ENCODE results near the gene BACE2. TPM values are rescaled to one million over a fixed set of nuclear protein-coding genes. Genes with fewer than 3 reads are reported as not detected.

The BACE2 gene
- 100 to 1,000 TPM in 1 of 2 donors, 10 to 100 TPM in 1; 71.9 to 129 TPM for total RNA-seq

GRCh38 chr21:41167348-41168342 is at the start of gene BACE2:
Gene BACE2, plus strand, starts transcription at chr21:41168160. Its CDS starts 104 bp downstream, at chr21:41168264.
- H3K4me1 ChIP-seq (ENCODE audit: control insufficient read depth in 1 of 2, low read depth in 2 of 2): peaks cover 26 to 40% of the 10 kb centered on the region in 2 donors

GRCh38 chr21:41119901-41120300 is 48.1 kb upstream of the BACE2 start:
- no peak for ATAC-seq (ENCODE audit: insufficient number of reproducible peaks, low FRiP score, low read depth)
- no peaks in the 10 kb centered on the region for H3K36me3 ChIP-seq

More at GRCh38 chr21:41167348-41168342, at the start of gene BACE2:
- peak within 1 kb of the TSS; percentile 97 for H3K4me3 ChIP-seq
- H3K27me3 ChIP-seq (replicated peaks; ENCODE audit: insufficient read depth): no peaks in the 10 kb centered on the region
- TF ChIP-seq CTCF (IDR thresholded peaks at IDR 0.05): peak; percentile 62
- peak; percentile 79 for ATAC-seq (ENCODE audit: insufficient number of reproducible peaks, low FRiP score, low read depth)
- H3K27ac ChIP-seq: peak within 1 kb of the TSS; percentile 97 to 98
- peaks cover 4% of the 10 kb centered on the region for H3K36me3 ChIP-seq
- DNase-seq (ENCODE audit: low spot score): no peak
- no peaks in the 10 kb centered on the region for H3K9me3 ChIP-seq

DNA sequence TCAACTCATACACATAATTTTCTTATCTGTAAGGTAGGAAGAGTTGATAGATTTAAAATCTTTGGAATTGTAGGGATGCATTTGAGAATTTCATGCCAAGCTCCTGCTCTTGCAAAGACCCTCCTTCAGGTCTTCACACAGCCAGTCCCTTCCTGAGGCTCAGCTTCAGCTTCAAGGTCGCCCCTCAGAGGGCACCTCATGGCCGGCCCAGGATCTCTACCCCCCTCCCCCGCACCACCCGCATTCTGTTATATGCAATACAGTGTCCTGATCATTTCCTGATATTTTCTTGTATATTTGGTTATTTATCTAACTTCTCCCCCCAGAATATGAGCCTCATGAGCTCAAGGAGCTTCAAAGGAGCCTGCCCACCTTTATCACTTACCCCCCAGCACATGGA is 47.0 kb upstream of the BACE2 start:
- ATAC-seq (ENCODE audit: insufficient number of reproducible peaks, low FRiP score, low read depth): no peak
- no peaks in the 10 kb centered on the region for H3K36me3 ChIP-seq
- peaks cover 7 to 16% of the 10 kb centered on the region in 2 donors for H3K4me1 ChIP-seq (ENCODE audit: control insufficient read depth in 1 of 2, low read depth in 2 of 2)
- H3K4me3 ChIP-seq: no peak overlapping the region
- no peaks in the 10 kb centered on the region for H3K27me3 ChIP-seq (replicated peaks; ENCODE audit: insufficient read depth)
- no peaks in the 10 kb centered on the region for H3K9me3 ChIP-seq
- H3K27ac ChIP-seq: no peak overlapping the region
- no peak for DNase-seq (ENCODE audit: low spot score)
- no peak for TF ChIP-seq CTCF (IDR thresholded peaks at IDR 0.05)

More at GRCh38 chr21:41119901-41120300, 48.1 kb upstream of the BACE2 start:
- H3K27me3 ChIP-seq (replicated peaks; ENCODE audit: insufficient read depth): no peaks in the 10 kb centered on the region
- no peak overlapping the region for H3K27ac ChIP-seq
- H3K4me1 ChIP-seq (ENCODE audit: control insufficient read depth in 1 of 2, low read depth in 2 of 2): peaks cover 4 to 11% of the 10 kb centered on the region in 2 donors
- DNase-seq (ENCODE audit: low spot score): no peak
- no peak overlapping the region for H3K4me3 ChIP-seq
- no peaks in the 10 kb centered on the region for H3K9me3 ChIP-seq
- no peak for TF ChIP-seq CTCF (IDR thresholded peaks at IDR 0.05)

GRCh38 chr21:41121785-41122415 is 46.1 kb upstream of the BACE2 start:
- DNase-seq (ENCODE audit: low spot score) (peak; percentile 71), ATAC-seq (ENCODE audit: insufficient number of reproducible peaks, low FRiP score, low read depth) (no peak)
- H3K27ac ChIP-seq: no peak overlapping the region
- no peaks in the 10 kb centered on the region for H3K27me3 ChIP-seq (replicated peaks; ENCODE audit: insufficient read depth)
- peaks cover 7 to 16% of the 10 kb centered on the region in 2 donors for H3K4me1 ChIP-seq (ENCODE audit: control insufficient read depth in 1 of 2, low read depth in 2 of 2)
- no peaks in the 10 kb centered on the region for H3K36me3 ChIP-seq
- H3K4me3 ChIP-seq: no peak overlapping the region
- peak; percentile 93 for TF ChIP-seq CTCF (IDR thresholded peaks at IDR 0.05)
- no peaks in the 10 kb centered on the region for H3K9me3 ChIP-seq

- peak overlapping the region; percentile 61 for H3K4me3 ChIP-seq
Measured at GRCh38 chr21:41124641-41125201, 43.2 kb upstream of the BACE2 start.

More at GRCh38 chr21:41124641-41125201, 43.2 kb upstream of the BACE2 start:
- no peak for DNase-seq (ENCODE audit: low spot score)
- Histone ChIP-seq H3K27ac (peak overlapping the region; percentile 75 to 82), H3K9me3 (peaks cover 2% of the 10 kb centered on the region), H3K36me3 (no peaks in the 10 kb centered on the region), H3K4me1 (ENCODE audit: control insufficient read depth in 1 of 2, low read depth in 2 of 2) (peaks cover 7 to 16% of the 10 kb centered on the region in 2 donors), H3K27me3 (replicated peaks; ENCODE audit: insufficient read depth) (no peaks in the 10 kb centered on the region)
- peak; percentile 47 for ATAC-seq (ENCODE audit: insufficient number of reproducible peaks, low FRiP score, low read depth)
- TF ChIP-seq CTCF (IDR thresholded peaks at IDR 0.05): no peak
